Effector CD8-positive, alpha-beta T cell (primary cell): ENCODE results near the gene KRTAP16-1.
A peak's percentile ranks its signal among the peaks of the same experiment; 100 is the strongest.

Source experiments
- DNase-seq: peaks from one replicate; lab custom pipeline; 2025; lab: John Stamatoyannopoulos, UW

Gene KRTAP16-1

DNA sequence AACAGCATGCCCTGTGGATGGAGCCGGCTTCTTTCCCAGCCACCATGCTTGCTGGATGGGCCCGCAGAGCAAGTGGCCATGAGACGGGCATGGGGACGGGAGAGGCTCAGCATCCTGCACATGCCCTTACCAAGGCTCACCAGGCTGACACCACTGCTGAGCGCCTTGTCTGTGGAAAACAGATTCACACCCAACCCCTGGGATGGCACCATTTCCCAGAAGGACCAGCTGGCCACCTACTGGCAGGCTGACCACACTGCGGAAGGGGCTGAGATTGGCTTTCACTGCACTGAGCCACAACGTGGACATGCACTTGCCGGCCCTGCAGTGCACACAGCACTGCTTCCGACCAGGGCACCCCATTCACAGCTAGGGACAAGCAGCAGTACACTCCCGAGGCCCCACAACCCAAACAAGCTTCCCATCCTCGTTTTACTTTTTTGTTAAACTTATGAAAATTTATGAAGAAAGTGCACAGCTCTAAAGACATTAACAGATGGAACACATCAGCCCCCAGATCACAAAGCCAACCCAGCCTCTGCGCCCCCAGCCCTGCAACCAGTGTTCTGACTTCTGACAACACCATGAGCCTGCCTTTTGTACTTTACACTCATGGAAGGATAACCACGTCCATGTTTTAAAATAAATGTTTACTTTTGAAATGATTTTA, 20.3 kb upstream of the KRTAP16-1 start:
- DNase-seq, result no peak

DNA sequence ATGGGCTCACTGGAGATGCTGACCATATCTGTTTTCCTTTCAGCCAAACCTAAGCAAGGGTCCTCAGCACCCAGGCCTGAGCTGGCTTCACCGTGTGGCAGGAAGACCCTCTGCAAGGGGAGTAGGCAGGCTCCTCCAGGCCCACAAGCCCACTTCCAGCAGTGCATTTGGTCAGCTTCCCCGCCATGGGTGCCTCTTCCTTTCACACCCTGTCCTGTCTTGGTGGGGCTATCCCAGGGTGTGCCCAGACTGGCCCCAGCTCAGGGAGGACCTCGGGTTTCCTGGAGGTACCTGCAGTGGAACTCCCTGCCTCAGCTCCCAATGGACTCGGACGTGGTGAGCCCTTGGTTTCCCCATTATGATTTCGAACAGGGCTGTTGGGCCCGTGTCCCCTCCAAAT, 19.1 kb upstream of the KRTAP16-1 start:
- no peak for DNase-seq

DNA sequence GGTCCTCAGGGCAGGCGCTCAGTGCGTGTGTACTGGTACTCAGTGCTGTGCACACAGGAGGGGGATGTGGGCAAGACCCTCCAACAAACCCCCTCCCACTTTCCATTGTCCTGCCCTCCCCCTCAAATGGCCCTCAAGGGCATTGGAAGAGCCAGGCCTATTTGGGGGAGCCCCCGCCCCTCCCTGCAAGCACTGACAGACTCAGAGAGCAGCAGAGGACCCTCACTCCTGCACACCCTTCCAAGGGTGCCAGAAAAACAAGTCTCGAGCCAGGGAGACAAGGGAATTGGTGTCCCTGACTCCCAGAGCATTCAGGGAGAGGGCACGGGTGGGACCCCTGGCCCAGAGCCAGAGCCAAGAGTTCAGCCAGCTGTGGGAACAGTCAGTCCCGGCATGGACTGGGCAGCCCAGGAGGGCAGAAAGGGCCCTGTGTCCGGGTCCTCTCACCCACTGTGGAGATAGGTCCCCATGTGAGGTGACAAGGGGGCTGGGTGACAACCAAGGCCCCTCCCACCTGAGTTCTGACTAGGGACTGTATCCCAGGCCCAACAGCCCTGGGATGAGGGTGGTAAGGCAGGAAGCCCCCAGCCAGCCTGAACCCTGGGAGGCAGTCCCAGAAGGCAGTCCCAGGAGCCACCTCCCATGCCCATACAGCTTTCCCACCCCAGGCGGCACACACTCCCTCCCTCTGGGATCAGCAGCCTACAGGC, 18.5 kb upstream of the KRTAP16-1 start:
- DNase-seq, result no peak

DNA sequence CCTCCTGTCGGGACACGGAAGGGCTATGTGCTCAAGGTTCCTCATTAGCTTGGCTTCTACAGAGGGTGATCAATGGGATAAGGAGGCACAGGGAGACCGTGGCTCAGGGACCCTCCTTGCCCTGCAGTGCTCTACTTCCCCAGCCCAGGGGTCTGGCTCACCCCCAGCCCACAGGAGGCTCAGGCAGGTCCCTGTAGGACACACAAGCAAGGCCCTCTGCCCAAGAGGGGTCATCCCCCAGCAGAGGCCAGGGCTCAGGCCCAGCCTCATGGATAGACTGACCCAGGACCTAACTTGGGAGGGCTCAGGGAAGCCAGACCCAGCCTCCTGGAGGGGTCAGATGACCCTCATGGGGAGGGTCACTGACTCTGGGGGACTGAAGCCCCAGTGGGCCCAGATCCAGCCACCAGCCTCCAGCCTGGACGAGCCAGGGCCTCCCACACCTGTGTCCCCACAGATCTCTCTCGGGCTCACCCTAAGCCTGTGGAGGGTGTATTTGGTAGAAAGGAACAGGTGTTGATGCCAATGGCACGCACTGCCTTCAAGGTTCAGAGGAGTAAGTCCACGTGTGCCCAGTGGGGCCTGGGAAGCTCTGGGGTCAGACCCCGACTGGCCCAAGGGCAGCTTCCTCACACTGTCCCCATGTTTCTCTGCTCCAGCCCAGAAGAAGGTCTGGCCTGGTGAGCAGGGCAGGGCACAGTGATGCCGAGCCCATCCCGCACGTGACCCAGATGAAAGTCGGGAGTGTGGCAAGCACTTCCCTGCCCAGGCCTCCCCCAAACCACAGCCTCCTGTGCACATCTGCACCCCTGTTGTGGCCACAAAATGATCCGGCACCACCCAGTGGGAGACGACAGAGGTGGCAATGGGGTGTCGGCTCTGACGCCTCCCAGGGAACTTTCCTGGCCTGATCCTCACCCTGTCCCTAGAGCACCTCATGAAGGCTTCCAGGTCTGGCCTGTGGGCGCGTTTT, 17.4 kb upstream of the KRTAP16-1 start:
- DNase-seq, result no peak

DNA sequence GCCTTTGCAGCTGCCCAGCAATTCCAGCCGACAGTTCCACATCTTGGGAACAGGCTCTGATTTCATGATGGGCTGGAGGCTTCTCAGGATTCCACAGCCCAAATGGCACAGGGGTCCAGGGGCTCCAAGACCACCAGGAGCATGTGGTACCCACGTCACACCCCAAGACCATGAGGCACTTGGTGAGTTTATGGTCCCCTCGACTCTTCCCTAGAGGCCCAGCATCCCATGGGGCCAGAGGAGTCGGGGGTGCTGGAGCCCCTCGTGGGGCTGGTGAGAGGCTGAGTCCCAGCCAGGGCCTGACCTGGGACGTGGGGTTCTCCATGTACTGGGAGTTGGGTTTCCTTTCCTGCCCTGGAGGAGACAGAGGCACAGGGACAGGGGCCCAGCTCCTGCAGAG, 16.5 kb upstream of the KRTAP16-1 start:
- DNase-seq, result no peak

DNA sequence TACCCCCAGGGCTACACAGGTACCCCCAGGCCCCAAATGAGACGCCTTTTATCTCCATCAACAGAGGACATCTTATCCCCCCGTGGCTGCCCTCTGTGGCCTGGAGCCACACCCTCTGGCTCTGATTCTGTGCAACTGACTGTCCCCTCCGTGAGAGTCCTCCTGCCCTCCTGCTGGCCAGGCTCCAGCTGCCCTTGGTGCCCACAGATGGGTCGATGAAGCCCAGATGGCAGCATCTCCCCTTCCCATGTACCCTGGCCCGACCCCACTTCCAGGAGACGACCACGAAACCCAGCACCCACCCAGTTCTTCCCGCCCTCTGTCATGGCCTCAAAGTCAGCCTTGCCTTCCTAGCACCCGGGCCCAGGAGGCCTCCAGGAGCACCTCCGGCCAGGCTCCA, 16.0 kb upstream of the KRTAP16-1 start:
- no peak for DNase-seq

DNA sequence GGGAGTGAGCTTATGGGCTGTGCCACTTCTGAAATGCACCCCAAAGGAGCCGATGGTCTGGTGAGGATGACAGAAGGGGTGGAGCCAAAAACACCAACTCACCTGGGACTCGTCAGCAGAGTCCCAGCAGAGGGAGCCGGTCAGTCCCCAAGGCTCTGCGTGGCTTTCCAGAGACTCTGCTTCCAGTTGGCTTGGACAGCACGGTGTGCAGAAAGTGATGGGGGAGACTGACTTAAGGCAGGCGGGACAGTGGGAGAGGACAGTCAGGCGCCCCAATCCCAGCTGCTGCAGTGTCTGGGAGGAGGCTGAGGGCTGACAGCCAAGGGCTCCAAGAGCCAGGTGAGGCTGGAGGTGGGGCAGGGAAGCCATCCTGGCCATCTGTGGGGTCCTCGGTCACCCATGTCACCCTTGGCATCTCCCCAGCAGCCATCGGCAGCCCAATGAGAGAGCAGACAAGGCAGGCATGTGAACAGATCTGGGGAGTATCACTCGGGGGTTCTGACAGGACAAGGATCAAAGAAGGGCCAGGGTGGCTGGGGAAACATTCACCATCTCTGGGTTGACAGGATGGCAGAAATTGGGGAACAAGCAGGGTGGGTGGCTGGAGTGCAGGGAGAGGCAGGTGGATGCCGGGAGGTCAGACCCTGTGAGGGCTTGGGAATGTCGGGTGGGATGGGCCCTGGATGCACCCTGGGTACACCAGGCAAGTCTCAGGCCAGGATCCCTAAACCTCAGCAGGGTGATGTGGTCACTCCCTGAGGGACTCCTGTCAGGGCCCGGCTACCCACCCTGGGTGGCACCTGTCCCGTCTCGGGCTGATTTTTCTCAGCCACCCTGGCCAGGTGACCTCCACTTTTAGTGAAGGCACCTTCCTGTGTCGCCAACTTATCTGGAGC, 15.3 kb upstream of the KRTAP16-1 start:
- no peak for DNase-seq

DNA sequence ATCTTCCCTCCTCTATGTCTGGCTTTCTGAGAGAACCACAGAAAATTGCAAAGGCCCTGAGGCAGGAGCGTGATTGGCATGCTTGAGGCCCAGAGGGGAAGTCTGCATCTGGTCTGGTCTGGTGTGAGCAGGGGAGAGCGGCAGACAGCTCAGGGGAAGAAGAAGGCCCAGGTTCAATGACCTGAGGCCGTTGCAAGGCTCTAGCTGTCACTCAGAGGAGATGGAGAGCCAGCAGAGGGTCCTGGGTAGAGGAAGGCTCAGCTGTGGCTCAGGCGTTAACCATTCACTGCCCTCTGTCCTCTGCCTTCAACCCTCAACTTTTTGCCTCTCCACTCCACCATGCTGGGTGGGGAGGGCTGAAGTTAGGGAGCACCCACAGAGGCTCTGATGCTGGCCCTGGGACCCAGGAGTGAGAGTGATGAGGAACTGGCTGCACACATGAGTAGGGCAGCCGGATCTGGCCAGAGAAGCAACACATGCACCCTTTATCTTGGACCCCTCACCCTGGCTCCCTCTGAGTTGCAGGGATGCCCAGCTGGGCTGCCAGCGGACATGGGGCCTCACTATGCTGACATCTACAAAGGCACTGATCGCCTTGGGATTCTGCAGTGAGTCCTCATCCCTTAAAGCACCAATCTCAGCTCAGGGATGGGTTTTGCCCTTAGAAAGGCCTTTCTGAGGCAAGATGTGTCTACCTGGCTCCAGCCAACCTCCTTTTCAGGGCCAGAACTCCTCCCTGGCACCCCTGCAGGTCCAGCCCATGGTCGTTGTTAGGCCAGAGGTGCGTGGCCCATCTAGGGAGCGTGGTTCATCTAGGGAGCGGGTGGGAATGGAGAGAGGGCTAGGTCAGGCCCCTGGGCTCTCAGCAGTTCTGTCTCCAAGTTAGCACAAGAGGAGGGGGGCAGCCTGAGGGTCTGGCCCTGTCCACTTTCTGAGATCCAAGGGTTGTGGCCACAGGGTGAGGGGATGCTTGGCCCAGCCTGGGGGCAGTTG, 14.1 kb upstream of the KRTAP16-1 start:
- no peak for DNase-seq

DNA sequence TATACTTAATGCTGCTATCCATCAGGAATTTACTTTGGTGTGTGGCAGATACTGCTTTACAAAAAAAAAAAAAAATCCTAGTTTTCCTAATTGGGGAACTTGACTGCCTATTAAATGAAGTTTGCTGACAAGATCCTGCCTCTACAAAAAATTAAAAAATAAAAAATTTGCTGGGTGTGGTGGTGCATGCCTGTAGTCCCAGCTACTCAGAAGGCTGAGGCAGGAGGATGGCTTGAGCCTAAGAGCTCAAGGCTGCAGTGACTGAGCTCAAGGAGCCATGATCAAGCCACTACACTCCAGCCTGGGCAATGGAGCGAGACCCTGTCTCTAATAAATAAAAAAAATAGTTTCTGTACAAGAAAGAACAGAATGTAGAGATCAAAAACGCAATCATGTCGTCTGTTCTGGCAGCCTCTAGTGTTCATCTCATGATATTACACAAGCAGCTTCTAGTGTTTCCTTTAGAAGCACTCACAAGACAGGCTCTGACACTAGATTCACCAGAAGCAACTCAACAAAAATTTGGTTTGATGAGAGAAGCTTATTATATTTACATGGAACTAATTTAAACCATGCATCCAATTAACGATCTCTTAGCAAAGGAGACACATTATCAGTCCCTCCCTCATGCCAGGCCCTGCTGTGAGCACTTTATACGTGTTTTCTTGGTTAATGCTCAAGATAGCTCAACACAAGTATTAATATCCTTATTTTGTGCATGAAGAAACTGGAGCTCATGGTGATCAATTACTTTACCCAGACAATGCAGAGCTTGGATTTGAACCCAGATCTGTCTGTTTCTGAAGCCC, 13.2 kb upstream of the KRTAP16-1 start:
- no peak for DNase-seq

DNA sequence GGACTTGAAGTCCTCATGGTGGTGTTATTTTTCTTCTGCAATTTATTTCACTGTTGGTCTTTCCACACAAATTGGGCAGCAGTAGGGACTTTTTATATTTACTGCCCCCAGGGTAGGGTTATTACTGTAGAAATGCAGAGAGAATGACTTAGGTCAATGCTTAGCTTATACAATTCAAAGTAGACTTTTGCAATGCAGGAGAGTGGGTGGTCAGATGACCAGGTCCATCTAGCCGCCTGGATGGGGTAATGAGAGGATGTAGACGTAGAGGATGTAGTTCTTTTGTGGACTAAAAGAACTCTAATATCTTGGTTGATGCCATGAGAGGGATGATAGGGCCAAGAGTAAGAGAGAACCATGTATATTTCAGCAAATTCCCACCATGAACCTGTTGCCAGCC, 9.1 kb upstream of the KRTAP16-1 start:
- DNase-seq, result no peak

DNA sequence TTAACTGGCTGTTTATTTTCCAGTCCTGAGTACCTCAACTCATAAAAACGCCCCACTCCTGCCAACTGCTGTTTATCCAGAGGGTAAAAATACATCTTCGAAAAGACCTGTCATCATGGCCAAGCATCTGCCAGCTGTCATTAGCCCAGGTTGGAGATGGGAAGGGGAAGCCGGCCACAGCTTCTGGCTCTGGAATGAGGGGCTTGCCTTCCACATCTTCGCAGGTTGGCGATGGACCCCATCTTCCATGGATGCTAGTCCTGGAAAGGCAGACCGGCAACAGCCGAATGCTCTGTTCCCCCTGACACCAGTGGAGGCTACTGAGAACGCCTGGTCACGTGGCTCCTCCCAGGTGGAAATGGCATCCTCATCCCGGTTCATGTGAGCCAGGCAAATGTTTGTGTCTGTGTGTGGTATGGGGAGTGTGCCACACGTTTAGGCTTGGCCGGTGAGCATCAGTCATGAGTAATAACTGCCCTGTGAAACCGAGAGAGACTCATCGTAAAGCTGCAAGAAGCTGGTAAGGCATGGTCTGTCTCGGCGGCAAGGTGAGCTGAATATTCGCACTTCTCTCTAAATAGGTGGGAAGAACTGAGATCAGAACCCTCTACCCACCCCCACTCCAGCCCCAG, 6.8 kb upstream of the KRTAP16-1 start:
- DNase-seq, result no peak

DNA sequence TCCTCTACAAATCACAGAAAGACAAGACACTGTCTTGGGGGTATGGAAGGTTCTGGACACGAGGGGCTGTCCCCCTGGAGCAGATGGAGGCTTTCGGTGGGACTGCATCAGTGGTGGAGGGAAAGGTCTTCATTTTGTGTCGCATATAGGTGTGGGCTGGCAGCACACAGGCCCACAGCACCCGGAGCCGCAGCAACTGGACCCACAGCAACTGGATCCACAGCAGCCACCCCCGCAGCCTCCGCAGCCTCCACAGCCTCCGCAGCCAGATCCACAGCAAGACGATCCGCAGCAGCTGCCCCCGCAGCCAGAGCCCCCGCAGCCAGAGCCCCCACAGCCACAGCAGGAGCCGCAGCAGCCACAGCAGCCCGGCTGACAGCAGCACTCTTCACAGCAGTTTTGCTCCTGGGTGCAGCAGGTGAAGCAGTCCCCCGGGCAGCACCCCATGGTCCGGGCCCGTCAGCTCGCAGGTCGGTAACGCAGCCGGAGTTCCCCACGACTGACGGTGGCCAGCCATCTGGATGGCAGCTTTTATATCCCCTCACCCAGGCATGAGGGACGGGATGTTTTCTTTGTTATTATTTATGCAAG, 6.2 kb upstream of the KRTAP16-1 start, which contains the start of gene KRTAP17-1:
TSS of gene KRTAP17-1 (minus strand) at position 507 of the 591 bp plus-strand sequence. CDS start at position 447, 60 bp downstream.
- no peak for DNase-seq

DNA sequence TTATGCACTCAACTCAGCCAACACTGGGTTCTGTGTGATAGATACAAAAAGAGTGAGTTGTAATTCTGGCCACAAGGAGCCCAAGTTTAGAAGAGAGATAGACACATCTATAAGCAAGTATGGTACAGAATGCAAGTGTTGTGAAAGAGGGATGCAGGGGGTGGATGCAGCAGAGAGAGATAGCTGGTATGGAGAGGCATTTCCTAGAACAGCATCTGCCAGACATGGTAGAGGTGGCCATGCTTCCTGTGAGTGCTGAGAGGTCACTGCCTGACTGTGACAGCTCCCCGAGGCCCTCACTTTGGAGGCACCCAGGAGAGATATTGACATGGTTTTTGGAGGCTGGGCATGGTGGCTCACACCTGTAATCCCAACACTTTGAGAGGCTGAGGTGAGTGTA, 2.0 kb upstream of the KRTAP16-1 start:
- no peak for DNase-seq

DNA sequence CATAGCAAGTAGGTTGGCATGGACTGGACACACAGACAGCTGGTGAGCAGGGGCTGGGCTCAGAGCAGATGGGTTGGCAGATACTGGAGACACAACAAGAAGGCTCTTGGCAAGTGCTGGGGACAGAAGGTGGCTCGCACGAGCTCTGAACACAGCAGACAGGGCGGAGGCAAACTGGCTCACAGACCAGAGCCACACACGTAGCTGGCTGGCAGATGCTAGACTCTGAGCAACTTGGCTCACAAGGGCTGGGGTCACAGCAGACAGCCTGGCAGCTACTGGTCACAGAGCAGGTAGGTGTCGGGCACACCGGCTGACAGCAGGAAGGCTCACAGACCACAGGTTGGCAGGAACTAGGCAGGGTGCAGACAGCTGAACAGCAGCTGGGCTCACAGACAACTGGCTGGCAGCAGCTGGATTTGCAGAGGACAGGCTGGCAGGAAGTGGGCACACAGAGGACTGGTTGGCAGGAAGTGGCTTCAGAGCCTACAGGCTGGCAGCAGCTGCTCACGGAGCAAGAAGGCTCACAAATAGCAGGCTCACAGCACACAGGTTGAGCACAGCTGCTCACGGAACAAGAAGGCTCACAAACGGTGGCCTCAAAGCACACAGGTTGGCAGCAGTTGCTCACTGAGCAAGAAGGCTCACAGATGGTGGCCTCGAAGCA, 725 bp downstream of the KRTAP16-1 start:
- DNase-seq, result peak; percentile 49

DNA sequence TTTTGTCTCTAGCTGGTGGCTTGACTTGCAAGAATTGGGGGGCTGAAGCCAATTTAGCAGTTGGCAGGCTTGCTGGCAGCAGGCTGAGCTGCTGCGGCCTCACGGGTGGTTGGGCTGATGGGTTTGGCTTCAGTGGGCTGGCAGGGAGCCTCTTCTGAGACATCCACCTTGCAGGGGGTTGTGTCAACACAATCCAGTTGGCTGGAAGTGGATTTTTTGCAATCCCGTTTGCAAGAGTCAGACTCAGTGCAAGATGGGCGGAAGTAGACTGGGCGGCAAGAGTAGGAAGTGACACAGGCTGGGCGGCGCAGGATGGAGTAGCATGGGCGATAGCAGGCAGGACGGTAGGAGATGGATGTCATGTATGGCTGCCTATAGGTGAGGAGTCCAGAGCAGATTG, 1.5 kb downstream of the KRTAP16-1 start:
- DNase-seq, result no peak

DNA sequence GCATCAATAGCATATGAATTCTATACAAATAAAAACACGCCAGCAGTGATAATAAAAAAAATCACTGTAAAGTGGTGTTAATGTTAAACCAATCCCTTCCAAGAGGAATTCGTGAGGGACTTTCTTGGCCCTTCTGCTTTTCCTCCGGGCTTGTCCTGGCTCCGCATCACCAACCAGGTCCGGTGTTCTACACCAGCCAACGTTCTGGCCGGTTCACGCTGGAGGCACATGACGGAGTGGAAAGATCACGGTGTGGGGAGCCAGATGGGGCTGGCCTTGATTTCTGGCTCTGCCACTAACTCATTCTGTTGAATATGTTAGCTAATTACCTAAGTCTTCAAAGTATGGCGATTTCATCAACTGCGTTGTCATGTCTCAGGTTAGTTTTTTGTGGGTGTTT, 5.0 kb downstream of the KRTAP16-1 start:
- DNase-seq, result no peak

DNA sequence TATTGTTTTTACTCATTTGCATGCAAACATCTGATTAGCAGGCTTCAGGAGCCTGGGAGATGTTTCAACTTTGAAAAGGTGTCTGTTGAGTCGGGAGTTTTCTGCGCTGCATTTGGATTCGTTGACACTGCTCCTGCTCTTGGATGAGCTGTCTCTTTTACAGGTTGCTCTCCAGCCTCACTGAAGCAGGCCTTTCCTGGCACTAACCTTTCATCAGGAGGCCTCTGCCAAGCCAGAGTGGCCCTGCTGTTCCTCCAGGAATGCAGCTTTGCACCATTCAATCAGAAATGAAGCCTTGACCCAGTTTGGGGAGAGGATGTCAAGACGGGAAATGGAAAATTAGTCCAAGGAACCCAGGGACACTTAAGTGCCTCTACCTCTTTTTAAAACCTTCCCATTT, 6.1 kb downstream of the KRTAP16-1 start:
- DNase-seq, result no peak
